Inferior parietal cortex (tissue), 1 donor: Measurements from ENCODE around the gene TTYH3.

Experiments
- DNase-seq: peaks from one replicate; pipeline ENCODE4 v3.0.0-alpha.2; 2016; ENCODE audit errors: extremely low spot score

Gene TTYH3

DNA sequence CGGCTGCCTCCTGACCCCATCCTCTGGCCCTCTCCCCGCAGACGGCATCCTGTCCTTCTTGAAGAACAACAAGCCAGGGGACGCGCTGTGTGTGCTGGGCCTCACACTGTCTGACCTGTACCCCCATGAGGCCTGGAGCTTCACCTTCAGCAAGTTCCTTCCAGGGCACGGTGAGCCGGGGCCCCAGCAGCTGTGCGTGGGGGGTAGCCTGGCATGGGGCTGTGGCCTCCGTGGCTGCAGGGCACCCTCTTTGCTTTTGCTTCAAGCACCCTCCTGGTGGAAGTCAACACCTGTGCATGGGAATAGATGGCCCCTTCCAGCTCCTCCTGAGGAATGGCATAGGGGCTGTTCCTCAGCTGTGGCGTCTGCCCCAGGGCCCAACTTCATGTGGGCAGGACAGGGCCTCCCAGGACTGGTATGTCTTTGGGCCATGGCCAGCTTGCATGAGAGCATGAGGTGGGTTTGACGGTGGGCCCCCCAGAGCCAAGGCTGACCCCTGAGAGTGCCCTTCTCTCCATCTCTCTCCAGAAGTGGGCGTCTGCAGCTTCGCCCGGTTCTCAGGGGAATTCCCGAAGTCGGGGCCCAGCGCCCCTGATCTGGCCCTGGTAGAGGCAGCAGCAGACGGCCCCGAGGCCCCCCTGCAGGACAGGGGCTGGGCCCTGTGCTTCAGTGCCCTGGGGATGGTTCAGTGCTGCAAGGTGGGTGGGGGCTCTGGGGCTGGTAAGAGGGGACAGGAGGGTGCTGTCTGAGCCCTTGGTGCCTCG is 76.9 kb downstream of the TTYH3 start:
- DNase-seq = no peak

DNA sequence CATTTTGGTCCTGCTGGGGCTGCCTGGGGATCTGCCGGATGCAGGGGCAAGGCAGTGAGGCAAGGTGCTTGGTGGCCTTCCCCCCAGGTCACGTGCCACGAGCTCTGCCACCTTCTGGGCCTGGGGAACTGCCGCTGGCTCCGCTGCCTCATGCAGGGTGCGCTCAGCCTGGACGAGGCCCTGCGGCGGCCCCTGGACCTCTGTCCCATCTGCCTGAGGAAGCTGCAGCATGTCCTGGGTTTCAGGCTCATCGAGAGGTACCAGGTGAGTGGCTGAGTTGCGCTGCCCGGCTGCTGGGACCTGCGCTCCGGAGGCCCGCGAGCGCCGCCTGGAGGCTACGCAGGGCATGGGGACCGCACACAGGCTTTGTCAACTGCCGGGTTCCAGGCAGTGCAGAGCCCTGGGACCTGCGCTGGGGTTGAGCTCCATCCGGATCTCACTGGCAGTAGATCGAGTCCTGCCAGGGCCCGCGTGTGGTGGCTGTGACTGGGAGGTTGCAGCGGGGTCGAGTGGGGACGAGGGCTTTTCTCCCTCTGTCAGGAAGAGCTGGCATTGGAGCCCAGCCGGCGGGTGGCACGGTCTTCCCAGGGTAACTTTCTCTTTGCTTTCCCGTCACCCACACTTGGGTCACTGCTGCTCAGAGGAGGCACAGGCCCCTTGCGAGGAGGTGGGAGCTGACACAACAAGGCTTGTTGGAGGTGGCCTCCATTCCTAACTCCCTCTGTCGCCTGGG is 77.9 kb downstream of the TTYH3 start:
- DNase-seq = peak; percentile 65

DNA sequence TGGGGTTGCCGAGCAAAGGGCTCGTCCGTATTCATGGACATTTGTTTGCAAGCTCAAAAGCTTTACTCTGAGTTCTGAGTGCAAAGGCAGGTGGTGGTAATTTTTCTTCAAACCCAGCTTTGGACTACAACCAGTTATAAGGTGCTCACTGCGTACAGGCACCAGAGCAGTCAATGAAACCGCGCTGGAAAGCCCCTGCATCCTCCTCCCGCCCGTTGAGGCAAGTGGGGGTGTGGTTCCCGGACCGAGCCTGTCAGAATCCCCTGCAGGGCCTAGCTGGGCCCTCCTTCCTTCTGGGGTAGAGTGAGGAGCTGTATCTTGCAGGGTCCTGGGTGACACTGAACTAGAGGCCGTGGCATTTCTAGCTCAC is 78.5 kb downstream of the TTYH3 start:
- DNase-seq = no peak

DNA sequence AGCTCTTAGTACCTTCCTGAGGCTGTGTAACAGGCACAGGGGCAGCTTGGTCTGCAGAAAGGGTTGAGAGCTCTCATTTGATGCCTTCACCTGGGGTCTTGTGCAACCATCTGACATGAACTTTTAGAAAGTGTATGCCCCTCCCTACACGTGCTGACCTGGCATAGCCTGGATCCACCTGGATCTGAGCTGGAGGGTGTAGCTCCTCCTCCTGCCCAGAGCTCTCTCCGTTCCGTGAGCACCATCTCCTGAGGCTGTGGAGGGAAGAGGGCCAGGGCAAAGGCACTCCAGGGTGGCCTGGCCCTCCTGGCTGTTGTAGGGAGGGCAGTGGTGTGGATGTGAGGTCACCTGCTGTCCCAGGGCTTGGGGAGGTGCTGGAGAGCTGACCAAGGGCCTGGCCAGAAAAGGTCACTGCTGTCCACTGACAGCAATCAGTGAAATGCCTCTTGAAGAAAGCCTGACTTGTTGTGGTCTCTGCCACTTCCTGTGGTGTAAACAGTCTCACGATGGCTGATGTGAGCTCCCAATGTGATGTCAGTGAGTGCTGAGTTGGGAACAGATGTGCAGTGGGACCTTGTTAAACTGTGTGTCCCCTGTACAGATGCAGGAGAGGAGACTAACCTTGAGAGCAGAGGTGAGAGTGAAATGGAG is 79.2 kb downstream of the TTYH3 start:
- no peak for DNase-seq

DNA sequence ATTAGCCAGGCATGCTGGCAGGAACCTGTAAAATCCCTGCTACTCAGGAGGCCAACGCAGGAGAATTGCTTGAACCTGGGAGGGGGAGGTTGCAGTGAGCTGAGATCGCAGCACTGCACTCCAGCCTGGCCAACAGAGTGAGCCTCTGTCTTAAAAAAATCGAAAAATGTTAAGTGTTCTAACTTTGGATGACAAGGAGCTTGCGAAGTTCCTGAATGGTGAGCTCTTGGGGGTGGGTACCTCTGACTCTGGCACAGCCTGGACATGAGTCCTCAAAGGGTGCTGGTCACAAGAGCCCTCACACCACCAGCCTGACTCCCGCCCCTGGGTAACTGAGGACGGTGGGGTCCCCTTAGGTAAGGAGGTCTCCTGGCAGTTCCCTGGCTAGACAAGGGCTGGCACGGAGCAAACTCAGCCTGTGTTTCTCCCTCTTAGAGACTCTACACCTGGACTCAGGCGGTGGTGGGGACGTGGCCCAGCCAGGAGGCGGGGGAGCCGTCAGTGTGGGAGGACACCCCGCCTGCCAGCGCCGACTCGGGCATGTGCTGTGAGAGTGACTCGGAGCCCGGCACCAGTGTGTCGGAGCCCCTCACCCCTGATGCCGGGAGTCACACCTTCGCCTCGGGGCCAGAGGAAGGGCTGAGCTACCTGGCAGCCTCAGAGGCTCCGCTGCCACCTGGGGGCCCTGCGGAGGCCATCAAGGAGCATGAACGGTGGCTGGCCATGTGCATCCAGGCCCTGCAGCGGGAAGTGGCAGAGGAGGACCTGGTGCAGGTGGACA is 80.3 kb downstream of the TTYH3 start:
- DNase-seq = no peak

DNA sequence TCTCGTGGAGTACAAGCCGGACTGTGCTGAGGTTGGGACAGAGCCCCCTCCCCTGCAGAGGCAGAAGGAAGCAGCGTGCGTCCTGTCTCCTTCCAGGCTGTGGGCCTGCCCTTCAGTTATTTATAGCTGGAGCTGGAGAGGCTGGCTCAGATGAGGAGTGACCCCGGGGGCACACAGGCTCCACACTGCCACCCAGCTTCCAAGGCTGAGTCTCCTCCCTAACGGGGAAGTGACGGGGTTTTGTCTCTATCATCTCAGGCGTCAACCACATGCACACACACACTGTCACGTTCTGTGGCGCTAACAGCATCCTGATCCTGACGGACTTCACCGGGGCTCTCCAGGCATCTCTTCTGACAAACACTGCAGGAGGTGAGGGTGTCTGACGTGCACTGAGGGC is 81.6 kb downstream of the TTYH3 start:
- DNase-seq = no peak

DNA sequence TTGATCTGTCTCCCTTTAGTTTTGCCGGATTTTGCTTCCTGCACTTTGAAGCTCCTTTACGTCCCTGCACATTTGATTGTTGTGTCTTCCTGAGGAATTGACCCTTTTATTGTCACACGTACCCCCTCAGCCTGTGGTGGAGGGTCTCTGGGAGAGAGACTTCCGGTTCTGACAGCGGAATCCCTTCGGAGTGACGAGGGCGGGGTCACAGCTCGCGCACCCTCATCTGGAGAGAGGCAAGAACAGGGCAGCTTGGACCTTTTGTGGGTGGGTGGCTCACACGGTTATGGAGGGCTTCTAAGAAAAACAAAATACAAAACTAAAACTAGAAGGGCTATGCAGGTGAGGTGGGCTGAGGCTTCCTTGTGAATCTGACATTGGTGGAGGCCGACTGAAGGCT is 82.2 kb downstream of the TTYH3 start:
- no peak for DNase-seq
